HG03045 (cell line): ENCODE measurements around the gene ABHD1.
"Not testable (repeated sequence)": the region's sequence is repeated elsewhere in the genome, so short reads cannot be mapped to it uniquely, and the experiment has no call there.

Experiments
- ATAC-seq: cut with Tn5 transposase; IDR thresholded peaks from one replicate; pipeline ENCODE4 v1.9.1; 2021; ENCODE audit warnings: mild to moderate bottlenecking, moderate library complexity; ENCODE audit not compliant: unreplicated experiment

ABHD1 gene

DNA sequence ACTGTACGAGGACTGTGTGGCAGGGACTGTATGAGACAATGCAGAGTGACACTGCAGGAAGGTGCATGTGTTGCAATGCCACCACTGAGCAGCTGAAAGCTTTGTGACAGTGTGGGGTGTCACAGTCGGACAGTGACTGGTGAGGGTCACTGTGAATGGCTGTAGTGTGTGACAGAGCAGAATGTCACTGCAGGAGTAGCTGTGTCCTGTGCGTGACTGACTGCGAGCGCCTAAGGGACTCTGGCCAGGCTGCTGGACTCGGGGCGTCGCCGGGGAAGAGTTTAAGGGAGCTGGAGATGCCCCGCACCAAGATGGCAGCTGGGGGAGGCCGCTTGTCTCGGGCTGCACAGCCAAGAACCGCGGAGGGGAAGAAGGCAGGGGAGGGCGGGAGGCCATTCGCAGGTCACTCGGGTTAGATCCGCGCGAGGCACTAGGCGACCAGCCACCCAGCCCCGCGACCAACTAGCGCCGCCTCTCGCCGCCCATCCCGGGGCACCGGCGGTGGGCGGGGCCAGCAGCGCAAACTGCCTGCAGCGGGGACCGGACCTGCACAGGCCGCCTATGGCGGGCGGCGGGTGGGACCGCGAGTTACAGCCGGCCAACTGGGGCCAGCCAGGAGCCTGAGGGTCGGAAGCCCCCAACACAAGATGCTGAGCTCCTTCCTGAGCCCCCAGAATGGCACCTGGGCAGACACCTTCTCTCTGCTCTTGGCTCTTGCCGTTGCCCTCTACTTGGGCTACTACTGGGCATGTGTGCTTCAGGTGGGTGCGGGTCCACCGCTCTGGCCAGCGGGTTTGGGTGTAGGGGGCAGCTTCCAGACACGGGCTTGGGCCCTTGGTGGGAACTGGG, at the start of gene ABHD1:
Gene ABHD1, plus strand, starts transcription at position 514 of the 849 bp plus-strand sequence. Its CDS starts 134 bp downstream, at position 648.
- peak; percentile 69 for ATAC-seq

GRCh38 chr2:27074738-27075565, 48.7 kb upstream of the ABHD1 start:
- ATAC-seq = no peak

DNA sequence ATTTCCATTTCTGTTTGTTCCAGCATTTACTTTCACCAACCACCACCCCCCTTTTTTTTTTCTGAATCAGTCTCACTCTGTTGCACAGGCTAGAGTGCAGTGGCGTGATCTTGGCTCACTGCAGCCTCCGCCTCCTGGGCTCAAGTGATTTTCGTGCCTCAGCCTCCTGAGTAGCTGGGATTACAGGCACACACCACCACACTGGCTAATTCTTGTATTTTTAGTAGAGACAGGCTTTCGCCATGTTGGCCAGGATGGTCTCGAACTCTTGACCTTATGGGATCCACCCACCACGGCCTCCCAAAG, 48.1 kb upstream of the ABHD1 start:
- ATAC-seq = not testable (repeated sequence)

- no peak for ATAC-seq
These were observed 47.3 kb upstream of the ABHD1 start for GRCh38 chr2:27076323-27076722.

- ATAC-seq = no peak
These were observed 46.4 kb upstream of the ABHD1 start for GRCh38 chr2:27077231-27077630.

- no peak for ATAC-seq
These were observed 45.1 kb upstream of the ABHD1 start, which contains the start of gene EMILIN1 for GRCh38 chr2:27078267-27079194. TSS of gene EMILIN1 (plus strand) at chr2:27078615. CDS start at chr2:27079066, 451 bp downstream.

- no peak for ATAC-seq
These were observed 44.1 kb upstream of the ABHD1 start for GRCh38 chr2:27079233-27080139.

GRCh38 chr2:27080140-27080469, 43.5 kb upstream of the ABHD1 start:
- ATAC-seq = no peak

DNA sequence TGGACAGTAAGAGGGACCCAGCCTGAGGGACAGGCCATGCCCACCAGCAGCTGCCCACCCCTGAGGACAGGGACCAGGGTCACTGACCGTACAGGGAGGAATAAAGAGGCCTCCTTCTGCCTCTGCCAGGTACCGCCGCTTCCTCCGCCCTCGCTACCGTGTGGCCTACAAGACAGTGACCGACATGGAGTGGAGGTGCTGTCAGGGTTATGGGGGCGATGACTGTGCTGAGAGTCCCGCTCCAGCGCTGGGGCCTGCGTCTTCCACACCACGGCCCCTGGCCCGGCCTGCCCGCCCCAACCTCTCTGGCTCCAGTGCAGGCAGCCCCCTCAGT, 43.0 kb upstream of the ABHD1 start:
- no peak for ATAC-seq

DNA sequence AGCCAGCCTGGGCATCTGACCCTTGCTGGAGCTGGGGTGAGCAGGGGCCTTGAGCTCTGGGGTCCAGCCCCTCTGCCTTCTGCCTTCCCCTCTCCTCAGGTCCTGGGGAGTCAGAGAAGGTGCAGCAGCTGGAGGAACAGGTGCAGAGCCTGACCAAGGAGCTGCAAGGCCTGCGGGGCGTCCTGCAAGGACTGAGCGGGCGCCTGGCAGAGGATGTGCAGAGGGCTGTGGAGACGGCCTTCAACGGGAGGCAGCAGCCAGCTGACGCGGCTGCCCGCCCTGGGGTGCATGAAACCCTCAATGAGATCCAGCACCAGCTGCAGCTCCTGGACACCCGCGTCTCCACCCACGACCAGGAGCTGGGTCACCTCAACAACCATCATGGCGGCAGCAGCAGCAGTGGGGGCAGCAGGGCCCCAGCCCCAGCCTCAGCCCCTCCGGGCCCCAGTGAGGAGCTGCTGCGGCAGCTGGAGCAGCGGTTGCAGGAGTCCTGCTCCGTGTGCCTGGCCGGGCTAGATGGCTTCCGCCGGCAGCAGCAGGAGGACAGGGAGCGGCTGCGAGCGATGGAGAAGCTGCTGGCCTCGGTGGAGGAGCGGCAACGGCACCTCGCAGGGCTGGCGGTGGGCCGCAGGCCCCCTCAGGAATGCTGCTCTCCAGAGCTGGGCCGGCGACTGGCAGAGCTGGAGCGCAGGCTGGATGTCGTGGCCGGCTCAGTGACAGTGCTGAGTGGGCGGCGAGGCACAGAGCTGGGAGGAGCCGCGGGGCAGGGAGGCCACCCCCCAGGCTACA, 41.4 kb upstream of the ABHD1 start:
- ATAC-seq = no peak

GRCh38 chr2:27082773-27083409, 40.7 kb upstream of the ABHD1 start:
- no peak for ATAC-seq

- no peak for ATAC-seq
These were observed 40.0 kb upstream of the ABHD1 start for GRCh38 chr2:27083410-27084296.

GRCh38 chr2:27084297-27085061, 39.1 kb upstream of the ABHD1 start:
- ATAC-seq = no peak

- ATAC-seq = no peak
These were observed 38.4 kb upstream of the ABHD1 start for GRCh38 chr2:27085062-27085672.

- ATAC-seq = peak; percentile 3
These were observed 37.9 kb upstream of the ABHD1 start for GRCh38 chr2:27085673-27086089.

DNA sequence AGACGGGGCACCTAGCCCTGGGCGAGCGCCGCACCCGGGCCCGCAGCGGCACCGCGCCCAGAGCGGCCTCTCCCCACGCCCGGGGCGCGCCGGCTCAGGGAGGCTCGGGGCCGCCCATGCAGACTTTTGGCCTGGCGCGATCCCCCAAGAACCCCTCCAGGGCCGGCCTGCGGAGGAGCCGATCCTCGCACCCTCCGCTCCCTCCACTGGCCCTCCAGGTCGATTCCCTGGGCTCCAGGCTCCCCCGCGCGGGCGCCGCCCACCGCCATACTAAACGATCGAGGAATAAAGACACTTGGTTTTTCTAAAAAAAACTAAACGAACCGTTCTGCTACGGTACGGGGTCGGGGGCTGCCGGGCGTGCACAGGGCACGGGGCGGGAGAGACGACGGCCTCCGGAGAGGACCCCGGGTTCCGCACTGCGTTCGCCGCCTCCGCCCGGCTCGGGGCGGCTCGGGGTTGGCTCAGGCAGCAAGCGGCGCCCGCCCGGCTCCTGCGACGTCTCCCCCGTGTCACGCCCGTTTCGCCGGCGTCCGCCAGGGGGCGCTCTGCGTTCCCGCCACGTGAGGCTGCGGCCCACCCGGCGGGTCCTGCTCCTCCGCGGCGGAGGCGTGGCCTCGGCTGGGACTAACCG, 37.4 kb upstream of the ABHD1 start:
- ATAC-seq = peak; percentile 80
